ENCODE results near the gene CHRM3.
"Not testable (repeated sequence)": the region's sequence is repeated elsewhere in the genome, so short reads cannot be mapped to it uniquely, and the experiment has no call there.

Gene CHRM3

GRCh38 chr1:239386453-239387303 lies at the start of gene CHRM3:
CHRM3 (plus strand) TSS chr1:239386568; CDS start chr1:239907452, 520,884 bp downstream.
- DNase-seq, result no peak

GRCh38 chr1:239337799-239338430 lies 48.5 kb upstream of the CHRM3 start:
- DNase-seq, result no peak

- DNase-seq, result no peak
Measured at GRCh38 chr1:239347776-239348175, 38.6 kb upstream of the CHRM3 start.

- DNase-seq, result no peak
Measured at GRCh38 chr1:239348635-239349353, 37.6 kb upstream of the CHRM3 start.

- no peak for DNase-seq
Measured at GRCh38 chr1:239349699-239350098, 36.7 kb upstream of the CHRM3 start.

GRCh38 chr1:239353536-239353935 lies 32.8 kb upstream of the CHRM3 start:
- DNase-seq, result no peak

- no peak for DNase-seq
Measured at GRCh38 chr1:239354231-239354630, 32.1 kb upstream of the CHRM3 start.

- DNase-seq, result no peak
Measured at GRCh38 chr1:239357867-239358266, 28.5 kb upstream of the CHRM3 start.

GRCh38 chr1:239361403-239361802 lies 25.0 kb upstream of the CHRM3 start:
- DNase-seq, result no peak

- no peak for DNase-seq
Measured at GRCh38 chr1:239363930-239364329, 22.4 kb upstream of the CHRM3 start.

GRCh38 chr1:239367196-239367810 lies 19.1 kb upstream of the CHRM3 start:
- no peak for DNase-seq

GRCh38 chr1:239368436-239369109 lies 17.8 kb upstream of the CHRM3 start:
- no peak for DNase-seq

GRCh38 chr1:239370869-239371268 lies 15.5 kb upstream of the CHRM3 start:
- DNase-seq, result not testable (repeated sequence)

GRCh38 chr1:239382666-239383065 lies 3.7 kb upstream of the CHRM3 start:
- no peak for DNase-seq

- no peak for DNase-seq
Measured at GRCh38 chr1:239383714-239384113, 2.7 kb upstream of the CHRM3 start.

- no peak for DNase-seq
Measured at GRCh38 chr1:239387304-239388158, 1.2 kb downstream of the CHRM3 start.

- DNase-seq, result no peak
Measured at GRCh38 chr1:239388159-239388485, 1.8 kb downstream of the CHRM3 start.

GRCh38 chr1:239388578-239388977 lies 2.2 kb downstream of the CHRM3 start:
- DNase-seq, result no peak

- no peak for DNase-seq
Measured at GRCh38 chr1:239389703-239390102, 3.3 kb downstream of the CHRM3 start.

GRCh38 chr1:239392271-239392670 lies 5.9 kb downstream of the CHRM3 start:
- DNase-seq, result no peak

GRCh38 chr1:239394107-239394506 lies 7.7 kb downstream of the CHRM3 start:
- no peak for DNase-seq

- no peak for DNase-seq
Measured at GRCh38 chr1:239413916-239414315, 27.5 kb downstream of the CHRM3 start.

Data from CD4-positive, alpha-beta T cell treated with Interleukin-1 beta for 1 hour (primary cell).